Activated T-helper 9 cell treated with anti-CD3 and anti-CD28 coated beads, Interleukin-2, amount 50 U/mL, for 16 hours (primary cell): ENCODE data around the gene ANKRD11.
"Not testable (repeated sequence)": the region's sequence is repeated elsewhere in the genome, so short reads cannot be mapped to it uniquely, and the experiment has no call there.

Experiments used
- DNase-seq: peaks from one replicate; pipeline ENCODE4 v3.0.0-alpha.2; 2020; ENCODE audit warnings: low read depth

The ANKRD11 gene

DNA sequence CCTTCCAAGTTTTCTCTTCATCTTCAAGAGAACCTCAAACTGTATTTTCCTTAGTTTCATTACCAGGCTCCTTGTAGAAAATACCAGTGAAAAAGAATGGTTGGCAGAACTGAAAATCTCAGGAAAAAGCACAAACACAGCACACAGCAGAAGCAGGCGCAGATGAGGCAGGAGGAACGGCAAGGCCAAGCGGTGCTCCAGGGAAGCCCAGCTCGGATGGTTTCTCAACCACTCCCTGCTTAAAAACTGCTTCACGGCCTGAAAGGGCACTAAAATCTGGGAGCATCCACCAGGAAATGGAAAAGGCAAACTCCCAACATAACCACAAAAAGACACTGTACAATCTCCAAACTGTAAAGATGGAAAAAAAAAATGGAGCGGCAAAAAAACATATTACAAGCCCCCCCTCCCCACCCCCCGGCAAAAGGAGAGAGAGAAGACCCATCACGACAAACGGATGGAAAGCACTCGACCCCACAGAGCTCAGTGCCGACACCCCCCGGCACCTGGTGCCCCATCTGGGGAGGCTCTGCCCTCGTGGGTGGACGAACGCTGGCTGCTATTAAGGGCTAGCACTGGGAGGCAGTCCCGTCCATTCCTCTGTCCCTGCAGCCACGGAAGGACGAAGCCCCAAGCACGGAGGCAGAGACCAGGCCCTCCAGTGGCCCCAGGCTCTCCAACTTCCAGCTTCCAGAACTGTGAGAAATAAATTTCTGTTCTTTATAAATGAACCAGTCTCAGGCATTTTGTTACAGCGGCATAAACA, 145.3 kb downstream of the ANKRD11 start:
- no peak for DNase-seq

- DNase-seq, result no peak
Observed at GRCh38 chr16:89344458-89344834, 145.9 kb downstream of the ANKRD11 start.

GRCh38 chr16:89343501-89344457, 146.6 kb downstream of the ANKRD11 start:
- no peak for DNase-seq

GRCh38 chr16:89341697-89342694, 148.4 kb downstream of the ANKRD11 start:
- DNase-seq, result no peak

- no peak for DNase-seq
Observed at GRCh38 chr16:89341279-89341678, 149.1 kb downstream of the ANKRD11 start.

DNA sequence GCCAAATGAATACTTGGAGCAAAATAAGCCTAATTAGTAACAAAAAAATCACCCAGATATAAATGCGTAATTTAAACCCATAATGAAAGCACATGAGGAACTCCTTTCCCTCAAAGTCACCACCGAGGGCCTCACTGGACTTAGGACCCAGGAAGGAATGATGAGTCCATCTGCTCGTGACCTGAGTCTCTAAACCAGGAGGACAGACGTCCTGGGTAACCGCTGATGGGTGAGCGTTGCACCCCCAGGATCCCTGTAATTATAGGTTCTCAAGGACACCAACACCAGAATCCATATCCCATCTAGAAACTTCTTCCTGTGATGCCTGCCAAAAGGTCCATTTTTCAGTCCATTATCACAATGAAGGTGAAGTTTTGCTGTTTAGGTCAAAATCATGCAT, 151.5 kb downstream of the ANKRD11 start:
- no peak for DNase-seq

GRCh38 chr16:89337965-89338364, 152.4 kb downstream of the ANKRD11 start:
- DNase-seq, result no peak

- no peak for DNase-seq
Observed at GRCh38 chr16:89335803-89336485, 154.4 kb downstream of the ANKRD11 start.

- no peak for DNase-seq
Observed at GRCh38 chr16:89334988-89335802, 155.2 kb downstream of the ANKRD11 start.

GRCh38 chr16:89334461-89334860, 155.9 kb downstream of the ANKRD11 start:
- DNase-seq, result no peak

DNA sequence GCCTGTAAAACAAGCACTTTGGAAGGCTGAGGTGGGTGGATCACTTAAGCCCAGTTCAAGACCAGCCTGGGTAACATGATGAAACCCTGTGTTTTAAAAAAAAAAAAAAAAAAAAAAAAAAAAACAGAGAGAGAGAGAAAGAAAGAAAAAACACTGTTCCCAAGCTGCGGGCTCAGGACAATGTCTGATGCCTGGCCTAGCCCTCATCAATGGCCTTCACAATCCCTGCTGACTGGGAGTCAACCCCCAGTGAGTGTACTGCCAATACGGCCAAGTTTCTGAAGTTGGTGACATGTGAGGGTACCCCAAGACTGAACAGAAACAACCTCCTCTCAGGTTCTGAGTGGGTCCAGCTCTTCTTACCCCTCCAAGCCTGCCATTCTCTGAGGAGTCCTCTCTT, 156.3 kb downstream of the ANKRD11 start:
- DNase-seq, result no peak

- not testable (repeated sequence) for DNase-seq
Observed at GRCh38 chr16:89333401-89334001, 156.9 kb downstream of the ANKRD11 start.

DNA sequence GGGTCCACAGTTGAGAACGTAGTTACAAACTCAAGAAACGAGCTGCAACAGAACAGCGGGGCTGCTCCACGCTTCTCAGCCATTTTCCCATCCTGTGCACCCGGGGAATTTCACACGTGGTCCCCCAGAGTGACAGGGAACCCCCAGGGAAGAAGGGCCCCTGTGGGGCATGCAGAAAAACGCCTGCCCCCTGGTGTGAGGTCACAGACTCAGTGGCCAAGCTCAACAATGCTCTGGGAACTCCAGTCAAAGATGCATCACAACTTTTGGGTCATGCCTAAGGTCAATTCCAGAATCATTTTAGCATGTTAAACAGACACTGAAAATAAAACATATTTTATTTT, 157.5 kb downstream of the ANKRD11 start:
- no peak for DNase-seq

- no peak for DNase-seq
Observed at GRCh38 chr16:89332243-89332901, 158.0 kb downstream of the ANKRD11 start.

DNA sequence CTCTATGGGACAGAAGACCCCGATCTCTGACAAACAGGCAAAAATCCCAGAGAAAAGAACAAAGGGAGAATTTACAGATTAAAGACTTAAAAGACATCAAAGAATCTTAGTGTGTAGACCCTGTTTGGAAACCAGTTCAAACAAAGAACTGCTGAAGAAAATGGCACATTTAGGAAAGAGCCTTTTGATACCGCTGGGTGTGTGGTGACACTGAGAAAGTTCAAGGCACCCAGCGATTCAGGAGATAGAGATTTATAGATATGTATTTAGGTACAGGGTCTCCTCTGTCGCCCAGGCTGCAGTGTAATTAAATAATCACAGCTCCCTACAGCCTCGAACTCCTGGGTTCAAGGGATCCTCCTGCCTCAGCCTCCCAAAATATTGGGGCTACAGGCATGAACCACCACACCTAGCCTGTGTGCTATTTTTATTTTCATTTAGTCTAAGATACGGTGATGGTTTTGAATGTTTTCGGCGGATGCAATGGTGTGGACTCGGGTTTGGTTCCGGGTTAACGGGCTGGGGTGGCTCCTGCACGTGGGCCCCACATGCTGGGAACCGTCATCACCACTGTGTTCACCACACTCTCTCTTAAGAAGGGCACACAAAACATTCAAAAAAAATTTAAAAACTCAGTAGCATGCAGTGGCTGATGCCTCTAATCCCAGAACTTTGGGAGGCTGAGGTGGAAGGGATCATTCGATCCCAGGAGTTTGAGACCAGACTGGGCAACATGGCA, 158.8 kb downstream of the ANKRD11 start:
- DNase-seq, result no peak

GRCh38 chr16:89330177-89330856, 160.0 kb downstream of the ANKRD11 start:
- no peak for DNase-seq

- DNase-seq, result not testable (repeated sequence)
Observed at GRCh38 chr16:89329830-89330176, 160.6 kb downstream of the ANKRD11 start.
